GM12801 (cell line): ENCODE results near the gene CSRNP3.

Experiments used
- CTCF ChIP-seq: IDR thresholded peaks from one replicate; pipeline ENCODE4 v1.5.1; 2011; ENCODE audit warnings: control low read depth; ENCODE audit not compliant: insufficient read length; ENCODE audit errors: extremely low read depth

The CSRNP3 gene

GRCh38 chr2:165561516-165561915, 92.0 kb downstream of the CSRNP3 start:
- no peak for TF ChIP-seq CTCF

- TF ChIP-seq CTCF: no peak
These were observed 92.7 kb downstream of the CSRNP3 start for GRCh38 chr2:165562233-165562632.

DNA sequence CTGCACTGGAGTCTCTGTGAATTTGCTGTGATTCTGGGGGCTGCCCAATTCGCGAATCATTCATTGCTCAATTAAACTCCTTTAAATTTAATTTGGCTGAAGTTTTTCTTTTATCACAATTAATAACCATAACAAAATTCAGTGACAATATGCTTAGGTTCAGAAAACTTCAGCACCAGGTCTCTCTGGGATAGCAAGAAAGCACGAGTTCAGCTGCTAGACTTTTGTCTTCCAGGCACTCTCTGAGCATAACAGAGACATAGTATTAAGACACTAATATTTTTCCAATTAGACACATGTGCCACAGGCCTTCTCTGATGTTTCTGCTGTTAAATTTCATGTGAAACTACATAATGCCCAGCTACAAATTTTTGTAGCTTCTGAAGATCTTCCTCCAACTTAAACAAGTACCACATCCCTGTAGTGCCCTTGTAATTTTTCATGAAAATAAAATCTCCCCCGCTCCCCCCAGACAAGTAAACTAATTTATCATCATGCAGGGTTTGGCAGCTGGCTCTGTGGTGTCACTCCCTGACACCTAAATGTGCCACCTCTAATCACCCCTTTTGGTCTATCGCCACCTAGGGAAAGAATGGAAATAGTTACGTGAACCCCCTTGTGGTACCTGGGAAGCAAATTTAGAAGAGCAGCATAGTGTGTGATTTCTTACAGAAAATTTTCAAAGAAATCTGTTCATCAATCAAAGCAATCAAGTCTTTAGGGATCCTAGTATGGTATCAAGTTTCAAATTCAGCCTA, 94.1 kb downstream of the CSRNP3 start:
- TF ChIP-seq CTCF: no peak

GRCh38 chr2:165566008-165566407, 96.5 kb downstream of the CSRNP3 start:
- no peak for TF ChIP-seq CTCF

GRCh38 chr2:165567273-165567672, 97.8 kb downstream of the CSRNP3 start:
- TF ChIP-seq CTCF: no peak

GRCh38 chr2:165568361-165568760, 98.9 kb downstream of the CSRNP3 start:
- no peak for TF ChIP-seq CTCF

GRCh38 chr2:165571477-165571876, 102.0 kb downstream of the CSRNP3 start:
- no peak for TF ChIP-seq CTCF
